NB4 (cell line): ENCODE data around the gene TSPAN5.

ENCODE experiments used
- TF ChIP-seq, protein P1 (sequence below): IDR thresholded peaks from one replicate; pipeline ENCODE4 v1.5.1; 2012; ENCODE audit warnings: low read depth, low read length
- TF ChIP-seq, protein P2 (sequence below): IDR thresholded peaks from 2 replicates; pipeline ENCODE4 v1.6.1; 2011; ENCODE audit warnings: low read depth, low read length

- TF ChIP-seq, protein P1, sequence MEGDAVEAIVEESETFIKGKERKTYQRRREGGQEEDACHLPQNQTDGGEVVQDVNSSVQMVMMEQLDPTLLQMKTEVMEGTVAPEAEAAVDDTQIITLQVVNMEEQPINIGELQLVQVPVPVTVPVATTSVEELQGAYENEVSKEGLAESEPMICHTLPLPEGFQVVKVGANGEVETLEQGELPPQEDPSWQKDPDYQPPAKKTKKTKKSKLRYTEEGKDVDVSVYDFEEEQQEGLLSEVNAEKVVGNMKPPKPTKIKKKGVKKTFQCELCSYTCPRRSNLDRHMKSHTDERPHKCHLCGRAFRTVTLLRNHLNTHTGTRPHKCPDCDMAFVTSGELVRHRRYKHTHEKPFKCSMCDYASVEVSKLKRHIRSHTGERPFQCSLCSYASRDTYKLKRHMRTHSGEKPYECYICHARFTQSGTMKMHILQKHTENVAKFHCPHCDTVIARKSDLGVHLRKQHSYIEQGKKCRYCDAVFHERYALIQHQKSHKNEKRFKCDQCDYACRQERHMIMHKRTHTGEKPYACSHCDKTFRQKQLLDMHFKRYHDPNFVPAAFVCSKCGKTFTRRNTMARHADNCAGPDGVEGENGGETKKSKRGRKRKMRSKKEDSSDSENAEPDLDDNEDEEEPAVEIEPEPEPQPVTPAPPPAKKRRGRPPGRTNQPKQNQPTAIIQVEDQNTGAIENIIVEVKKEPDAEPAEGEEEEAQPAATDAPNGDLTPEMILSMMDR, result no peak
- TF ChIP-seq, protein P2, sequence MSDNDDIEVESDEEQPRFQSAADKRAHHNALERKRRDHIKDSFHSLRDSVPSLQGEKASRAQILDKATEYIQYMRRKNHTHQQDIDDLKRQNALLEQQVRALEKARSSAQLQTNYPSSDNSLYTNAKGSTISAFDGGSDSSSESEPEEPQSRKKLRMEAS, result no peak
These were observed 51.5 kb downstream of the TSPAN5 start for GRCh38 chr4:98606894-98607293.
